KOPT-K1 (cell line): ENCODE data around the gene GATA5.
"Not testable (repeated sequence)": the region's sequence is repeated elsewhere in the genome, so short reads cannot be mapped to it uniquely, and the experiment has no call there.

Experiments used
- H3K27ac ChIP-seq: fragments of 200-600 bp; sonication (generic); 2 replicates; pipeline ENCODE4 v1.5.1; 2016; ENCODE audit warnings: antibody characterized with exemption, mild to moderate bottlenecking, low read depth, low read length; ENCODE audit not compliant: poor library complexity, severe bottlenecking
- H3K36me3 ChIP-seq: fragments of 200-600 bp; sonication (generic); 2 replicates; pipeline ENCODE4 v1.5.1; 2017; ENCODE audit warnings: antibody characterized with exemption, mild to moderate bottlenecking, low read length, moderate library complexity; ENCODE audit not compliant: insufficient read depth
- H3K9me3 ChIP-seq: fragments of 200-600 bp; sonication (generic); 2 replicates; pipeline ENCODE4 v1.5.1; 2017; ENCODE audit warnings: antibody characterized with exemption, low read length, mild to moderate bottlenecking; ENCODE audit not compliant: insufficient read depth, poor library complexity, severe bottlenecking

GATA5 gene

DNA sequence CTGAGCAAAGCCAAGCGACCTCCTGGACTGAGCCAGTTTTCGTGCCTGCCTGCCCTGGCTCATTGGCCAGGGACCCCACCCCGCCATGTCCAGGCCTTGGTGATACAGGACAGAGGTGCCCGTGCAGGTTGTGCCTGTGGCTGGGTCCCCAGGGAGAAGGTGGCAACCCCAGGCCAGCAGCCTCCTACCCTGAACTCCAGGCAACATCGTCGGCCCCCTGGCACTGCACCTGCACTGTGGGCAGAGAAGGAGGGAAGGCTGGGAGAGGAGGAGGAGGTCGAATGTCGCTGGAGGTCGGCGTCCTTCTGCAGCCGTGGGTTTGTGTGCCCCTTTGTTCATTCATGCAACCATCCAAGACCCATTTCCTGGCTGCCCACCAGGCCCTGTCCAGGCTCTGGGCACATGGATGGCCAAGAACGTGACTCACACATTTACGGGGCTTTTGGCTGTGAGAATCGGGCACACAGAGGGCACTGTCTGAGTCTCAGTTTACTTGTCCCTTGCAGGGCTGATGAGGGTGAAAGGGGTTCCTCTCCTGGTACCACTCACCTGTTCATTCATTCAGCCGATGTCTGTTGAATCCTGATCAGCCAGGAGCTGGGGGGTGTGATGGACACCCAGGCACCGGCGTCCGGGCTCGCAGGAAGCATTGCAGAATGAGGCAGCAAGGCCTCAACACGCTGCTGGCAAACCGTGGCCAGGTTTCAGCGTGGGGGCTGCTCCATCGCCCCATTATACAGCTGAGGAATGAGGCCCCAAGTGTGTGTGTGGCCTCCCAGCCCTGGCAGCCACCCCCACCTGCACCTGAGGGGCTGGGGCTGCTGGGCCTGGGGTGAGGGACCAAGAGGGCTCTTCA lies 46.1 kb downstream of the GATA5 start:
- no peaks in the 10 kb centered on the region for H3K36me3 ChIP-seq
- no peak overlapping the region for H3K27ac ChIP-seq
- no peaks in the 10 kb centered on the region for H3K9me3 ChIP-seq

DNA sequence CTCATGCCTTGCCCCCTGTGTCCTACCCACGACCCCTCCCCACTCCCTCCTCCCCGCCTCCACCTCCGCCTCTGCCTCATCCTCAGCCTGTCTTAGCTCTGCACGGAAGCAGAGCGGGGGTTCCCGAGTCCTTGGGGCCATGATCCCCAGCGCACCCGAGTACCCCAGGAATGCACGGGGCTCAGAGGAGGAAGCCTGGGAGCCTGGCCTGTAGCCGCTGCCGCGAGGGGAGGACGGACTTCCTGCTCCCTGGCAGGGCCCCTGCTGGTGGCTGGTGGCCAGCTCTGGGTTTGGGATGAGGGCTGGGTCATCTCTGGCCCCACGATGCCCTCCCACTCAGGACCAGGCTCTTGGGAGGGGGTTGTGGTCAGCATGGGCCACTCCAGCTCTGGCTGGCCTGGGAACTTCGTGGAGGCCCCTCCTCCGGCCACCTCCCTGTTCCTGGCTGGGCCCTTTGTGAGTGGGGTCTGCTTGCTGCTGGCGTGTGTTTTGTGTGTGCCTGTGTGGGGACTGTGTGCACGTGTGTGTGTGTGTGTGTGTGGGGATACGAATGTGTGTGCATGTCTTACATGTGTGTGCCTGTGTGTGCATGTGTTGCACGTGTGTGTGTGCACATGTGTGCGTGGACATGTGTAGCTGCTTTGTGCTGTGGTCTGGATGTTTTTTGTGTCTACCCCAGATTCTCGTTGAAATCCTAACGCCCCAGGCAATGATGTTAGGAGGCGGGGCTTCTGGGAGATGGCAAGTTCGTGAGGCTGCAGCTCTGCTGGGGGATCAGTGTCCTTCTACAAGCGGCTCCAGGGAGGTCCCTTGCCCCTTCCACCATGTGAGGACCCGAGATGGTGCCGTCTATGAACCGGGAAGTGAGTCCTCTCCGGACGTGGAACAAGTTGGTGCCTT lies 47.1 kb downstream of the GATA5 start:
- H3K36me3 ChIP-seq, result no peaks in the 10 kb centered on the region
- no peaks in the 10 kb centered on the region for H3K9me3 ChIP-seq
- H3K27ac ChIP-seq, result no peak overlapping the region

DNA sequence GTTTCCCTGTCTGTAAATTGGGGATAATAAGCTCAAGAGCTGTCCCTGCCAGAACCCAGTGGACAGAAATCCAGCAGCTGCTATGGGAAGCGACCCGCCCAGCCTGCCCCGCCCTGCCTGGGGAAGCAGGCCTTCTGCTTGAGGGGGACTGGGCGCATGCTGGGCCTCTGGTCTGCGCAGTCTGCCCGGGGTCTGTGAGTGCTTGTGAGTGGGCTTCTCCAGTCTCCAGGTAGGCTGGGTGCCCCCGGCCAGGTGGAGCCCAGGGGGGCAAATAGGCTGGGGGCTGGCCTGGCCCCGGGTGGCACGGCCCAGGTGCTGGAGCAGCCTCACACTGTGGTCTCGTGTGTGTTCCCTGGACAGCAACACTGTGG lies 47.8 kb downstream of the GATA5 start:
- no peak overlapping the region for H3K27ac ChIP-seq
- no peaks in the 10 kb centered on the region for H3K36me3 ChIP-seq
- H3K9me3 ChIP-seq, result no peaks in the 10 kb centered on the region

DNA sequence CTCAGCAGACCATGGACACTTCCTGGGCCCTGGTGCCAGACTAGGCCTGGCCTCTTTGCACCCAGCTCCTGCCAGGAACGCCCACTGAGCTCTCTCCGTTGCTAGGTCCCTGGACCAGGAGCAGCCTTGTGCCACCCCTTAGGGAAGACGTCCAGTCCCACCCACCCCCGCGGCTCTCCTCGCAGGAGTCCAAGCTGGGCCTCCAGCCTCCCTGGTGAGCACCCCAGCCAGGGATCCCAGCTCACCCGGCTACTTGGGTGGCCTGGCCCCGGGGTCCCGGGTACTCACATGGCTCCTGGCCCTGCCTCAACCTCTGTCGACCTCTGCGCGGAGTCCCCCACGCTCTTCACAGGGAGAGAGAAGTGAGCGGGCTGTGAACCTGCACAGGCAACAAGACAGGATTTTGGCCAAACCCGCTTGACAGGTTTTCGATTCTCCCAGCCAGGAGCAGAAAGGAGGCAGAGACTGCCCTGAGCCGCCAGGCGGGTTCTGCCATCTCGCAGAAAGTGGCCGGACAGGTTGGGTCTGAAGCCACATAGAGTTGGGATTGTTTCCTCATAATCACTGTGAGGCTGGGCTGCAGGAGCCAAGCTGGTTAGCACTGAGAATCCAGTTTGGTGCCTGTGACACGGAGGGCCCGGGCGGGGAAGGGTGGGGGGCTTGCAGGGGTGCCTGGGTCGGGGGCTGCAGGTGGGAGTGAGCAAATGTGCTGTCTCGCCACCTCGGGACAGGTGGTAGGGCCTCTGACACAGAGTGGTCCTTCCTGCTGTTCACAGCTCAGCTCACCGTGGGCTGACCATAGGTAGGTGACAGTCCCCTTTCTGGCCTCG lies 48.4 kb downstream of the GATA5 start, which contains the start of gene RBBP8NL:
TSS of gene RBBP8NL (minus strand) at position 368 of the 830 bp plus-strand sequence. CDS start 7,892 bp downstream, outside the sequence.
- Histone ChIP-seq H3K9me3 (no peaks in the 10 kb centered on the region), H3K27ac (no peak within 1 kb of the TSS), H3K36me3 (no peaks in the 10 kb centered on the region)

DNA sequence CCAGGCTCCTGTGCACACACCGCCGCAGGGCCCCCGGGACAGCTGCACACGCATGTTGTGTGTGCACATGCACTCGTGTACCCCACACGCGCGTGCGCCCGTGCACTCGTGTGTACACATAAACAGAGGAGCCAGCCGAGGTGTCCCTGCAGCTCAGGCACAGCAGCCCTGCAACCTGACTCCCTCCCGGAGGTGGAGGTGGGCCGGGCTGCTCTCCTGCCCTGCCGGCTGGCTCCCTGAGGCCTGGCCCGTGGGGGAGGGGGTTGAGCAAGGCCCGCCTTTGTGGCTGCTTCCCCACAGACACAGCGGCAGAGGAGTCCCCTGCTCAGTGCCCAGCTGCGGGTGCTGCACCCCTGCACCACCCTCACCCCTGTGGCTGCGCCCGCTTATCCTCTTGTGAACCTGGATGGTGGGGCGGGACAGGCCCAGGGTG lies 49.1 kb downstream of the GATA5 start:
- Histone ChIP-seq H3K9me3 (no peaks in the 10 kb centered on the region), H3K27ac (no peak overlapping the region), H3K36me3 (no peaks in the 10 kb centered on the region)

DNA sequence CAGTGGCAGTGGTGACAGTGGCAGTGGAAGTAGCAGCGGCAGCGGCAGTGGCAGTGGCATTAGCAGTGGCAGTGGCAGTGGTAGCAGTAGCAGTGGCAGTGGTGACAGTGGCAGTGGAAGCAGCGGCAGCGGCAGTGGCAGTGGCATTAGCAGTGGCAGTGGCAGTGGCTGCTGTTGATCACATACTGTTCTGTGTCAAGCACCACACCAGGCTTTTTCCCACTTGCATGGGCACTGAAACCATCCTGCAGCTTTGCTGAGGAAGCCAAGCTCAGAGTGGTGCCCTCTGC lies 49.8 kb downstream of the GATA5 start:
- H3K36me3 ChIP-seq, H3K9me3 ChIP-seq, H3K27ac ChIP-seq: not testable (repeated sequence)

DNA sequence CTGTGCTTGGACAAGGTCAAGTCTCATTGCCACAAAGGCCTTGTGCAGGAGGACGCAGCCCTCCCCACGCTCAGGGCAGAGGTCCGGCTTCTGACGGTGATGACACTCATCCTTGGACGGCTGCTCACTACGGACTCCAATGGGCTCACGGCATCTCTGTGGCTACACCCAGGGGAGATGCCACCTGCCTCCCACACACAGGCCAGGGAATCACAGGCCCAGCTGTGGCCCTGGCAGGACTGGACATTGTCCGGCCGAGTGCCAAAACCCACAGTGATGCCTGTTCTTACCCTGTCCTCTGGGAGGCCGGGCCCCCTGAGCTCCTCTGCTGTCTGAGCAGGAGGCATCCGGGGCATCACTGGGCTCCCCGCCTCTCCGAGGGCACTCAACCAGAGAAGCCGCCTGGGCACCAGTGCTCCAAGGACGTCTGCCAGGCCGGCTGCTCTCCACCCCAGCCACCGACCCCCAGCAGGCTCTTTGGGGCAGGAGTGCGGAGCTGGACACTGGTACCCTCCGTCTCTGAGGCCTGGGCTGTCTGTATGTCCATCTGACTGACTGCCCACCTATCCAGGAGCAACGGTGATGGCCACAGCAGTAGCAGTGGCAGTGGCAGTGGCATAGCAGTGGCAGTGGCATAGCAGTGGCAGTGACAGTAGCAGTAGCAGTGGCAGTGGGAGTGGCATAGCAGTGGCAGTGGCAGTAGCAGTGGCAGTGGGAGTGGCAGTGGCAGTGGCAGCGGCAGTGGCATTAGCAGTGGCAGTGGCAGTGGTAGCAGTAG lies 50.3 kb downstream of the GATA5 start:
- Histone ChIP-seq H3K27ac (no peak overlapping the region), H3K36me3 (no peaks in the 10 kb centered on the region), H3K9me3 (no peaks in the 10 kb centered on the region)

DNA sequence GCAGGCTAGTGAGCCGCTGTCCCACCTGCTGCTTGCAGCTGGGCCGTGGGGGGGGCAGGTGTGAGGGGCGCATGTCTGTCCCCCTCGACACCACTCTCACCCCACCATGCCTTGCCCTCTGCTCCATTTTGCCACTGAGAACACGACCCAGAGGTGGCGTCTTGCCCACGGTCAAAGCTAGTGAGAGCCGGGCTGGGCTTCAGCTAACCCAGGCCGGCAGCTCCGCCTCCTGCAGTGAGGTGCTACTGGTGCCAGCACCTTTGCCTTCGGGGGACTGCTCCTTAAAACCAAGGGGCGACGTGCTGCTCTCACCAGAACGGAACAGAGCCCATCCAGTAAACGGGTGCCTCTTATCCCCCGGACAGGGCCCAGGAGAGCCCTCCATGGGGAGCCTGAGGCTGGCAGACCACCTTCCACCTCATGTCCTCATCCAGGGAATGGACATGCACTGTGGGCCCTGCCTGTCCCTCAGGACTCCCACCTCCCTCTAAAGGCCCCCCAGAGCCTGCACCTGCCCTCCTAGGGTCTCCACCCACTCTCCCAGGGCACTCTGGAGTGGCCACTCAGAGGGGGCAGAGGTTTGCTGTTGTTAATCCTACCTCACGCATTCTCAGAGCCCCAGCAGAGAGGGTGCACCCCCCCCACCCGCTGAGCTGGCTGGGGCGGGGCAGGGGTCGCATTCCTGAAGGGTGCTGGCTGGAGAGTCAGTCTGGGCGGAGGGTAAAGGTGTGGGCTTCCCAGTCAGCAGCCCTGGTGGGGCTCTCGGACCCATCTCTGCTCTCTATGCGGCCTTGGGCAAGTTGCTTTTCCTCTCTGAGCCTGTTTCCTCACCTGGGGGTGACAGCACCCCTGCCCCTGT lies 51.3 kb downstream of the GATA5 start:
- Histone ChIP-seq H3K27ac (no peak overlapping the region), H3K36me3 (no peaks in the 10 kb centered on the region), H3K9me3 (no peaks in the 10 kb centered on the region)

DNA sequence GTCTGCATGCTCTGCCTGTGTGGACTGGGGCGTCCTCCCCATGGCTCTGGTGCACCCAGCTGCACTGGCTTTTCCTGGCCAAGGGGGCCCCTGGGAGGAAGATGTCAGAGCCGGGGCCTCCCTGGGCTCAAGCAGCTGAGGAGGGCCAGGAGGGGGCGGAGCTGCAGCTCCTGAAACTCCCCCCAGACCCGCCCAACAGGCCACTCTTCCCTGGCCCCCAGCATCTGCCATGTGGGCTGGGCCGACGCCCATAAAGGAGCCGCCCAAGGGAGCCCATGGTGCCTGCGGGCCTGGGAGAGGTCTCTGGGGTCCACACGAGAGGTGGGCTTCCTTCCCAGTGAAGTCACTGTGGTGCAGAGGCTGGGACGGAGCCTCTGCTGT lies 52.5 kb downstream of the GATA5 start:
- Histone ChIP-seq H3K36me3 (no peaks in the 10 kb centered on the region), H3K9me3 (no peaks in the 10 kb centered on the region), H3K27ac (no peak overlapping the region)

DNA sequence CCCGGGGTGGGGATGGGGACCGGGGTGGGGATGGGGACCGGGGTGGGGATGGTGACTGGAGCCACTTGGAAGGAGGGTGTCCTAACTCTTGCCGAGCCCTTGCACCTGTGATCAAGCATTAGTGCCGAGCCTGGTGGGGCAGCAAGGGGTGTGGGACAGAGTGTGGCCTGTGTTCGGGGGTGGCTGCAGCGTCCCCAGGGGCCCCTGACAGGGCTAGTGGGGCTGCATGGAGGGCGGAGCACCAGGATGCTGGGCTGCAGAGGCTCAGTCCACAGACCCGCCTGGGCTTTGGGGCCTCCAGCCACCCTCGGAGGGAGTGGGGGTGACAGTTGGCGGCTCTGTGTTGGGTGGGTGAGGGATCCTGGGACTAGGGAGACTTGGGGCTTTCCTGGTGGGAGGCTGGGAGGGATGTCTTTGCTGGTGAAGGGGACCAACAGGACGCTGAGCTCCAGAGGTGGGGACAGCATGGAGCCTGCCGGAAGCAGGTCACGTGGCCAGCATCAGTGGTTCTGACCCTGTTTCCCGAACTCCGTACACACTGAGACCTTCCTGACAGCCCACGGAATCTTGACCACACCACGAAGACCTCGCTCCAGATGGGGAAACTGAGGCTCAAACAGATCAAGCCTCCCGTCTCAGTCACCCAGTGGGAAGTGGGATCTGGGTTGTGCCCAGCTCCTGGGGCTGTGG lies 53.0 kb downstream of the GATA5 start:
- H3K27ac ChIP-seq, result no peak overlapping the region

DNA sequence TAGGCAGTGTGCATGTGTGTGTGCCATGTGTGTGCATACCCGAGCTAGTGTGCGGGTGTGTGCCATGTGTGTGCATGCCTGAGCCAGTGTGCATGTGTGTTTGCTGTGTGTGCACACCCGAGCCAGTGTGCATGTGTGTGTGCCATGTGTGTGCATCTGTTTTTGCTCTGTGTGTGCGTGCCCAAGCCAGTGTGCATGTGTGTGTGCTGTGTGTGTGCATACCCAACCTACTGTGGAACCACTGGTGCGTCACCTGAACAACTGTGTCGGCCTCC lies 54.1 kb downstream of the GATA5 start:
- Histone ChIP-seq H3K36me3 (no peaks in the 10 kb centered on the region), H3K9me3 (no peaks in the 10 kb centered on the region), H3K27ac (no peak overlapping the region)

More for the DNA sequence above, 53.0 kb downstream of the GATA5 start:
- no peaks in the 10 kb centered on the region for H3K9me3 ChIP-seq
- no peaks in the 10 kb centered on the region for H3K36me3 ChIP-seq

DNA sequence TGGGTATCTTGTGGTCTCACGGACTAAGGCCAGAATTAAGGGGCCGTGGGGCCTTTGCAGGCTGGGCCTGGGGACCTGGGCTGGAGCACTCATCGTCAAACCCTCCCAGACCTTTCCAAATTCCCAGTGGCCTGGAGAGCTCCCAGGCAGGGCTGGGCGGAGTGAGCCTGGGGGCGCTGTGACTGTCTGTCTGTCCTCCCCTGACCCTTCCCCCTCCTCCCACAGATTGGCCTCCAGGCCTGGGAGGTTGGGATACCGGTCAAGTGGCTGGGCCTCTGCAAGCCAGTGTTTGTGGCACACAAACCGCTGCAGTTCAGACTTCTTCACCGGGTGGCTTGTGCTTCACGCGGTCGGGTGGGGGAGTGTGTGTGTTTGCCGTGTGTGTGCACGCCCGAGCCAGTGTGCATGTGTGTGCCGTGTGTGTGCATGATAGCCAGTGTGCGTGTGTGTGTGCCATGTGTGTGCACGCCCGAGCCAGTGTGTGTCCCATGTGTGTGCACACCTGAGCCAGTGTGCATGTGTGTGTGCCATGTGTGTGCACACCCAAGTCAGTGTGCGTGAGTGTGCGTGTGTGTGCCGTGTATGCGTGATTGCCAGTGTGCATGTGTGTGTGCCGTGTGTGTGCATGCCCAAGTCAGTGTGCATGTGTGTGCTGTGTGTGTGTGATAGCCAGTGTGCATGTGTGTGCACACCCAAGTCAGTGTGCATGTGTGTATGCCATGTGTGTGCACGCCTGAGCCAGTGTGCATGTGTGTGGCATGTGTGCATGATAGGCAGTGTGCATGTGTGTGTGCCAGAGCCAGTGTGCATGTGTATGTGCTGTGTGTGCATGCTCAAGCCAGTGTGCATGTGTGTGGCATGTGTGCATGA lies 54.7 kb downstream of the GATA5 start:
- H3K36me3 ChIP-seq, result no peaks in the 10 kb centered on the region
- no peak overlapping the region for H3K27ac ChIP-seq
- no peaks in the 10 kb centered on the region for H3K9me3 ChIP-seq

DNA sequence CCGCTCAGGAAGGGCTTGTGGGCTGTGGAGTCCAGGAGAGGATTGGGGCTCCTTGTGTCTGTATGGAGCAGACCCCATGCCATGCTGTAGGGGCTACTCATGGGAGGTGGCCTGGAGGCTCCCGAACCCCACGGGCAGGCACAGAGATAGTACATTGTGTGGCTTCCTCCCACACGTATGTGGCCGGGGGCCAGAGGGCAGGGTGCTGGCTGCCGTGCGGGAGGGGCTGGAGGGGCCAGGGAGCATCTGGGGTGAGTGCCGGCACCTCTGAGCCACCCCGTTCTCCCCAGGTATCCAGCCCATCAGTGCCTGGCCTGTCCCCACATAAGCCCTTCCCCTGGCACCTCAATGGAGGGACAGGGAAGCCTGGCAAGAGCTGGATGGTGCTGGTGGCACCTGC lies 56.0 kb downstream of the GATA5 start:
- Histone ChIP-seq H3K27ac (no peak overlapping the region), H3K9me3 (no peaks in the 10 kb centered on the region), H3K36me3 (no peaks in the 10 kb centered on the region)
